COLO668 (cell line): Measurements from ENCODE around the gene SHBG.

ENCODE experiments used
- DNase-seq: peaks from one replicate; lab custom pipeline; 2025; ENCODE audit not compliant: unreplicated experiment; lab: John Stamatoyannopoulos, UW

The SHBG gene

DNA sequence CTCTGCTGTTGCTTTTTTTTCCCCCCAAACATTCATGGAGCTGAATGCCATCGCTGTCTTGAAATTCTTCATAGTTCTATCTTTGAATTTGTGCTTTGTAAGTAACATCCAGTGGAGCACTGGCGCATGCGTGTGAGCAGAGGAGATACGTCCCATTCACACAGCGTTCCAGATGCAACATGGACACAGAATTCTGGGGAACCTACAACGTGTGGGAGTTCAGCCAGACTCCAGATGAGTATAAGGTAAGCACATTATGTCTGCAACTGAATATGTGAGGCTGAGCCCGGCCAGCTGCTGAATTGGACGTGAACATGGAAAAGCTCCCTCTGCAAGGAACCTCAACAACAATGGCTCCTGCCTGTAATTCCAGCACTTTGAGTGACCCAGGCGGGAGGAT lies 16.5 kb downstream of the SHBG start:
- no peak for DNase-seq

DNA sequence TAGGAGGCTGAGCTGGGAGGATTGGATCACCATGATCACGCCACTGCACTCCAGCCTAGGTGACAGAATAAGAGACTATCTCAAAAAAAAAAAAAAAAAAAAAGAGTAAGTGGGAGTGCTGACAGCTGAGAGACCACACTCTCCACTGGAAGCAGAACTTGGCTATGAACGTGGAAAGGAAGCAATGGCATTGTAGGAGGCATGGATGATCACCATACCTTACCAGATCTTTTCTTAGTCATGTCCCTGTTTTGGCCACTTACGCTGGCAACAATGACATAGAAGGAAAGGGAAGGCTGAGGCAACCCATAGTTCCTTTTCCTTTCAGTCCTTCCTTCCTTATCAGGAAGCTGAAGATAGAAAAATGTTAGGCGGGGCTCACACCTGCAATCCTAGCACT lies 17.1 kb downstream of the SHBG start:
- no peak for DNase-seq

DNA sequence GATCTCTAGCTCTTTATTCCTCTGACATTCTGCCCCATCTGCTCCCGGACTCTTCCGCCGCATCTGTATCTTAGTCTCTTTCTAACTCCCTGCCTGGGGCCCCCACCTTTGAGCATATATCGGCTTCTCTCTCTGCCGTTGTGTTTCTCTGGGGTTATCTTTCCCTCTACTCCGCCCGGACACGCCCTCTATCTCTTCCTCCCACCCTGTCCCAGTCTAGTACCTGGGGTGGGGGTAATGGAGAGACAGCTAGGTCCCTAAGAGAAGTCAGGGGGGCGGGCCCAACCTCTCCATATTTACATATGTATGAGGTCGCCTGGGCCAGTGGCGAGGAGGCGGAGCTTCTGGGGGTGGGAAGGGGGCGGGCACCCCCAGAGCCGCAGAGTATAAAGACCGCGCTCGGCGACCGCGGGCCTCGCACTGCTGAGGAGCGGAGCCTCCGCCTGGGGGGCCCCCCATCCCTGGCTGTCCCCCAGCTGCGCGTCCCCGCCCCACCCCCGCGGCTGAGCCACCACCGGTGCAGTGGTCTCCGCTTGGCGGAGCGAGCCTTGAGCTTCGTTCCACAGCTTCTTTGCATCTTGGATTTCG lies 20.7 kb downstream of the SHBG start, which contains the start of gene ATP1B2:
TSS of gene ATP1B2 (plus strand) at position 418 of the 588 bp plus-strand sequence. CDS start 593 bp downstream, outside the sequence.
- DNase-seq: peak; percentile 1

DNA sequence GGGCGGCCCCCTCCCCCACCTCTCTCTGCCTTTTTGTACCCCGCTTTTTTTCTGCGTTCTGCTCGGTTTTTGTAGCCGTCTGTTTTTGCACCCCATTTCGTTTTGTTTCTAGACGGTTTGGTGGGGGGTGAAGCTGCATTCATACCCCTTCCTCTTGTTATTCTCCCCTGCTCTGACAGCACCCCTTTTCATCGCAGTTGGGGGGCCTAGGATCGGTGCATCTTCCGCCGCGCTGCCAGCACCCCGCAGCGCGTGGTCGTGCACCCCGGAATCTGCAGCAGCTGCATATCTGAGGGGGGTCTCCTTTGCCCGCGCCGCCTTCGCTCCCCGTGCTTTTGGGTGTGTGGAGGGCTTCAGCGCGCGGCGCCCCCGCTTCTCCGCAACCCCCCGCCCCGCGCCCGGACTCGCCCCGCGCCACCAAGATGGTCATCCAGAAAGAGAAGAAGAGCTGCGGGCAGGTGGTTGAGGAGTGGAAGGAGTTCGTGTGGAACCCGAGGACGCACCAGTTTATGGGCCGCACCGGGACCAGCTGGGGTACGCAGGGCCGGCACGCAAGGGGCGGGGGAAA lies 21.2 kb downstream of the SHBG start:
- DNase-seq: no peak

DNA sequence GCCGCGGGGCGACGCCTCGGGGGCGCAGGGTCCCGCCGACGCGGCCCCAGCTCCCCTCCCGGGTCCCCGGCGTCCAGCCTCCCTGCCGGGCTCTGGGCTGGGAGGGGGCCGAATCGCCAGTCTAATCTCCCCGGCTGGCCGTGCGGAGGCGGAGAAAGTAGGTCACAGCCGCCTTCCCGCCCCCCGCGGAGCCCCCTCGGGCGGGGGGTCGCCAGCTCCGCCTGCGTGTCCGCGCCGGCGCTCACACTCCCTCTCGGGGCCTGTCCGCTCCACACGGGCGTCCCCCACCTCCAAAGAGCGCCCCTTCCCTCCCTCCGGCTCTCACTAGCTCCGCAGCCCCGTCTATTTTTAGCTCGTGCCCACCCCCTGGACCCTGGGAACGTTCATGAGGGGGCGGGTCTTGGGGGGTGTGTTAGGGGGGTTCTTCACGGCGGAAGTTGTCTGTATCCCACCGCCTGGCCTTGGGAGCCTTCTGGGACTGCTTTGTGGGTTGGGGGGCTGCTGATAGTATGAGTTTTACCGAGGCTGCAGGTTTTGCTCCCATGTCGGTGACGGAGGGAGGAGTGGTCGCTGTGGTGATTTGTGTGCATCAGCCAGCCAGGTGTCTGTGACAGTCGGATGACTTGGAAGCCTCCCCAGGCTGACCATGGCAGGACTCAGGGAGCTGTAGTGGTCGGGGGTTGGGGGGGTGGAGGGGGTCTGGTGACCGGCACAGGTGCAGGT lies 21.9 kb downstream of the SHBG start:
- no peak for DNase-seq

DNA sequence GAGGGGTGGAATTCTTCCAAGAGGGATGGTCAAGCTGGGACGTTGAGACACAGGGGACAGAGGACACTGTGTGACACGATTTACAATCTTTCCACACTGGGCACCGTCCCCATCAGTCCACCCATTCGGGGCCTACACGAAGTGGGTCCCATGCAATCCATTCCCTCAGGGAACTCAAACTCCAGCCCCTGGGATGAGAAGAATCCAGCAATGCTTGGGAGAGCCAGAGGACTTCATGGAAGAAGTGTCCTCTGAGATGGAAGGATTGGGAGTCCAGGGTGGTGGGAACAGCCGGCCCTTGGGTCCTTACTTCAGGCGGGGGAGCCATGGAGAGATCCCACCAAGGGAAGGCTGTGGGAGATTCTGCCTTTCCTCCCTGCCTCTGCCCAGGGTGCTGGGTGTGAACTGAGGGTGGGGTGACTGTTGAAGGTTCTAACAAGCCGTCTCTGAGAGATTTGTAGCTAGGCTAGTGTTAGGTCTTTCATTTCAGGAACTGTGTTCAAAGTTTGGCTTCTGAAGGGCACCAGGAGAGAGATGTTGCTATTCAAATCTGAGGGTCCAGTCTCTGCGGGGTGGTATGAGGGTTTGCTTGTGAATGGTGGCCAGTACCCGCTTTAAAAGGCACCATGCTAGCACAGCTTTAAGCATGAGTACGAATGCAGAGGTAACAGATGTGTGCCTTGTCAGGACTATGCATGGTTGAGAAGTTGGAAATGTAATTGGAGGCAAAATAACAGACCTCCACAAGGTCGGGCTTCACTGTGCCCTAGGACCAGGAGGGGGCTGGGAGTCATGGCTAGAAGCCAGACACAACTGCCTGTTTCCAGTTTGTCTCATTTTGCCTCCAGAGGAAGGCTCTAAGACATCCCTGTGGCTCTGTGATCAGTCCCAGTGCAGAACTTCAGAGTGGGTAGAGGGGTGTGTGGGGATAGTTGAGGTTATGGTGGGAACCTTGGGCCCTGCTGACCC lies 22.7 kb downstream of the SHBG start:
- no peak for DNase-seq

DNA sequence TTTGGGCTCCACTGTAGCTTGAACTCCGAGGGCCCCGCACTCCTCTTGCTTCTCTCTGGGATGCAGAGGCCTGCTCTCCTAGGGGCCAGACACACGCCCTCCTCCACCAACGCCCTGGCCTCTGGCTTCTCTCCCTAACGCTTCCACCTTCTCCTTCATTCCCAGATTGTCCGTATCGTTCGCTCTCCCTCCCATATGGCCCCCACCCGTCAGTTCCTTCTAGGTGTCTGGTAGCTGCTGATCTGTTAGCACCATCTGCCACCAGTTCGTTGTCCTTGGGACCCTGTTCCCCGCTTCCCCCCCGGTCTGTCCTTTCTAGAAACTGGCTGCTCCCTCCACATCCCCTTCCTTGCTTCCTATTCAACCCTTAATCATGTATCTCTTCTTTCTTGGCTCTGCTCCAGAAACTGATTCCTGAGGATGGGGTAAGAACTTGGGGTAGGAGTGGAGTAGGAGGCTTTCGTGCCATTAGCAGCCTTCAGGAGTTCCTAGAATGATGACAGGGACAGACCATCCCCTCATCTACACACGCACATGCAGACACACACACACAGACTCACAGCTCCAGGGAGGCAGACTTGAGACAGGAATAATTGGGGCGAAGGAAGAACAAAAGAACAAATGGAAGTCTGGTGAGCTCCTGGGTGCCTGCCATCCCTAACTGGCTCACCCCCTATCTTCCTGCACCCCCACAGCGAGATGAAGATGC lies 25.1 kb downstream of the SHBG start:
- DNase-seq: no peak

DNA sequence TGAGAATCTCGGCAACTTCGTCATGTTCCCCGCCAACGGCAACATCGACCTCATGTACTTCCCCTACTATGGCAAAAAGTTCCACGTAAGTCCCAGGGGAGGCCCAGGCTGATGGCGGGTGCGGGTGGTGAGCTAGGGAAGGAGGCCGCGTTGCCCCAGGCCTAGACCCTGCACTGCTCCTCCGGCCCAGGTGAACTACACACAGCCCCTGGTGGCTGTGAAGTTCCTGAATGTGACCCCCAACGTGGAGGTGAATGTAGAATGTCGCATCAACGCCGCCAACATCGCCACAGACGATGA lies 25.6 kb downstream of the SHBG start:
- DNase-seq: no peak

DNA sequence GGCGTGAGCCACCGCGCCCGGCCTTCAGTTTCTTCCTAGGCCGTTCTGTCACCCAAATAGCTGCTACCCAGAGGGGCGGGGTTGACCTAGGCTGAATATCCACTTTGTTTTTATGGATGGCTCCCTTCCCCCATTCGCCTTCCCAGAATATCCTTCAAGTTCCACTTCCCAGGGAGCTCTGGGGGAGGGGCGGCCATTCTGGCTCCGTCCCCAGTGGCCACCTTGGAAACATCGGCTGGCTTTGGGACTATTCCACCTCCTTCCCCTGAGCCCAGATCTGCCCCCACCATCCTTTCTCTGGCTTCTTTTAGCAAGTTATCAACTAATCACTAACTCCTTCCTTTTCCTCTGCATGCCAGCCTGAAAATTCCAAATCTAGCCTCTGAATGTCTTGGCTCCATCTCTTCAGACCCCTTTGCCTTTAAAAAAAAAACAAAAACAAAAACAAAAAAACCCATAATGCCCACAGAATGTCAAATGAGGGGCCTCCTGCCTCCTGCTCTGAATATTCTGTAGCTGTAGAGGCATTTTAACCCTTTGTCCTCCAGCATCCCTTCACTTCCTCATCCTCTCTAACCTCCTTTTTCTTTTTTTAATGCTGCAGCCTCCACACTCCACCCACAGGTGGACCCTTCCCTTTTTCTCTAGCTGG lies 27.1 kb downstream of the SHBG start:
- DNase-seq: no peak

DNA sequence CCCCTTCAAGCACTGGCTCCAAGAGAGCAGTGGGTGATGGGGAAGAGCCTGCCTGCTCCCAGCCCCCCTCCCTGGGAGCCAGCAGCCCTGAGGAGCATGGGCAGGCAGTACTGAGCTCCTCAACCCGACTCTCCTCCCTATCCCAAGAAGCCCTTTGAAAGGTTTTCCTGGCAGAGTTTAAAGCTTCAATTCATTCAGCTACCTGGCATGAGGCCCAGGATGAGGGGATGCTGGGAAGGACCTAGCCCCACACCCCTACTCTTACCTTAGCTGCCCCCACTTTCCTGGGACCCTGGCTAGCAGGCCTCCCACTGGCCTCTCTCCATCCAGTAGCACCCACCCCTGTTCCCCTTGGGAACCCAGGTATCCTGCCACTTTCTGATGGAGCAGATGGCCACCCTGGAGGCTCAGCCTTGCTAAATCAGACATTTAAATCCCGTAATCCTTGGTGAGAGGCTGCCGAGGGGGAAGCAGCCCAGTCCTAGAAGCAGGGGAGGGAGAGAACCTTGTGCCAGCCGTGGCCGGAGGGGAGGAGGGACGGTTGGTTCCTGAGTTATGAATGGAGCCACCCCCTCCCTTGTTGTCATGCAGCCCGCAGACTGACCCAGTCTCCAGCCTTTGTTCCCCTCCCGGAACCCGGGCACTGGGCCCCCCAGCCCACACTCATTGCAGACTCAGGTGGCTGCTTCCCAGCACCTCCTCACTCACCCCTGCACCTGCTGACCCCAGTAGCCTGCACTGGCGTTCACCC lies 37.9 kb downstream of the SHBG start:
- no peak for DNase-seq

DNA sequence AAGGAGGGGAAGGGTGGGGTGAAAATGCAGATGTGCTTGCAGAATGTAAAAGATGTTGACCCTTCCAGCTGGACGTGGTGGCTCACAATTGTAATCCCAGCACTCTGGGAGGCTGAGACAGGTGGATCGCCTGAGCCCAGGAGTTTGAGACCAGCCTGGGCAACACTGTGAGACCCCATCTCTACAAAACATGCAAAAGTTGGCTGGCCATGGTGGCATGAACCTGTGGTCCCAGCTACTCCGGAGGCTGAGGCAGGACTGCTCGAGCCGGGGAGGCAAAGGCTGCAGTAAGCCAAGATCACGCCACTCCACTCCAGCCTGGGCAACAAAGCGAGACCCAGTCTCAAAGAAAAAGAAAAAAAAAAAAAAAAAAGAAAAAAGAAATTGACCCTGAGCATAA lies 38.5 kb downstream of the SHBG start:
- DNase-seq: no peak

DNA sequence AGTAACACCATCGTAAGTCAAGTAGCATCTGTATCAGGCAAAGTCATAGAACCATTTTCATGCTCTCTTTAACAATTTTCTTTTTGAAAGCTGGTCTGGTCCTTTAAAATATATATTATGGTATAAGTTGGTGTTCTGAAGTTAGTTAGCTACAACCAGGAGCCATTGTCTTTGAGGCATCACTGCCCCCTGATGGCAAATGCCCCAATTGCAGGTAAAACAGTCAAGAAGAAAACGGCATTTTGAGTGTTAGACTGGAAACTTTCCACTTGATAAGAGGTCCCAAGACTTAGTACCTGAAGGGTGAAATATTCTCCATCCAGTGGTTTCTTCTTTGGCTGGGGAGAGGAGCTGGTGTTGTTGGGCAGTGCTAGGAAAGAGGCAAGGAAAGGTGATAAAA lies 43.3 kb downstream of the SHBG start:
- peak; percentile 1 for DNase-seq

DNA sequence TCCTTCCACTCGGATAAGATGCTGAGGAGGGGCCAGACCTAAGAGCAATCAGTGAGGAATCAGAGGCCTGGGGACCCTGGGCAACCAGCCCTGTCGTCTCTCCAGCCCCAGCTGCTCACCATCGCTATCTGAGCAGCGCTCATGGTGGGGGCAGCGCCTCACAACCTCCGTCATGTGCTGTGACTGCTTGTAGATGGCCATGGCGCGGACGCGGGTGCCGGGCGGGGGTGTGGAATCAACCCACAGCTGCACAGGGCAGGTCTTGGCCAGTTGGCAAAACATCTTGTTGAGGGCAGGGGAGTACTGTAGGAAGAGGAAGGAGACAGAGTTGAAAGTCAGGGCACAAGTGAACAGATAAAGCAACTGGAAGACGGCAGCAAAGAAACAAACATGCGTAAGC lies 45.0 kb downstream of the SHBG start:
- no peak for DNase-seq

DNA sequence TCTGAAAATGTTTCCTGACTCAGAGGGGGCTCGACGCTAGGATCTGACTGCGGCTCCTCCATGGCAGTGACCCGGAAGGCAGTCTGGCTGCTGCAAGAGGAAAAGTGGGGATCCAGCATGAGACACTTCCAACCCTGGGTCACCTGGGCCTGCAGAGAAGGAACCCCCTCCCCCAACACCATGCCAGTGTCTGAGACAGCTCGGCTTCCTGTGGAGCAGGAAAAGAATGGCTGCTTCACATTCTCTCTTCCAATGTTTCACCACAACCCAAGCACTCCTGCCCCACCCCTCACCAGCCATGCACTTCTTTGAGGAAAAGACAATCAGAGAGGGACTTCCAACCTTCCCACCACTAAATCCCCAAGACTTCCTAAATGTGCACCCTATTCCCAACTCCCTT lies 46.6 kb downstream of the SHBG start:
- no peak for DNase-seq

DNA sequence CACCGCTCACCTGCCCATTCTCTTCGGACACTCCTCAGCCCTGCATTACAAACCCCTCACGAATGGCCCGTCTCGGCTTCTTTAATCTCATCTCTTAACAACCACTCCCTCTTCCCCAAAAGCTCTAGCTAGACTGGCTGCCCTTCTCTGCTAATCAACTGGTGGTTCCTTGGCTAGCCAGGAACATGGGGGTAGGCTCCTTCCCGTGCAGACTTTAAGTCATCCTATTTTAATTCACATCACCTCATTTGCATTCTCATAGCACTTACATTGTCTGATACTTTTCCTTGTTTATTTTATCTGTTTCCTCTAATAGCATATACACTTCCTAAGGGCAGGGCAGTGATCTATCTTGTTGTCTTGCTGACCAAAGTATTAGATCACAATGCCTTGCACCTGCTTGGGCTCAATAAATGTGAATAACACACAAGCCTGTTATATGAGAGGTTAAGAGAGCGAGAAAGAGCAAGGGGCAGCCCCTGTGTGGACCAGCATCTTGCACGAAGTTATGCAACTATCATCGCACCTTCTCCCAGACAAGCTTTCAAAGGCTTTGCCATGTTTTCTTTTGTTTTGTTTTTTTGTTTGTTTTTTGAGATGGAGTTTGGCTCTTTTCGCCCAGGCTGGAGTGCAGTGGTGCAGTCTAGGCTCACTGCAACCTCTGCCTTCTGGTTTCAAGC lies 47.6 kb downstream of the SHBG start:
- no peak for DNase-seq
